T-helper 1 cell (primary cell): Measurements from ENCODE around the gene ANKRD65.
"Not testable (repeated sequence)": the region's sequence is repeated elsewhere in the genome, so short reads cannot be mapped to it uniquely, and the experiment has no call there.

Experiments
- DNase-seq, 5 donors: peaks; one replicate each; pipeline ENCODE4 v3.0.0-alpha.2; 2012 to 2020
- total RNA-seq, 4 donors: gene quantifications; one replicate each; lab custom pipeline; 2026; lab: John Stamatoyannopoulos, UW

Gene ANKRD65
- total RNA-seq, result 0 reads per million in 4 donors

DNA sequence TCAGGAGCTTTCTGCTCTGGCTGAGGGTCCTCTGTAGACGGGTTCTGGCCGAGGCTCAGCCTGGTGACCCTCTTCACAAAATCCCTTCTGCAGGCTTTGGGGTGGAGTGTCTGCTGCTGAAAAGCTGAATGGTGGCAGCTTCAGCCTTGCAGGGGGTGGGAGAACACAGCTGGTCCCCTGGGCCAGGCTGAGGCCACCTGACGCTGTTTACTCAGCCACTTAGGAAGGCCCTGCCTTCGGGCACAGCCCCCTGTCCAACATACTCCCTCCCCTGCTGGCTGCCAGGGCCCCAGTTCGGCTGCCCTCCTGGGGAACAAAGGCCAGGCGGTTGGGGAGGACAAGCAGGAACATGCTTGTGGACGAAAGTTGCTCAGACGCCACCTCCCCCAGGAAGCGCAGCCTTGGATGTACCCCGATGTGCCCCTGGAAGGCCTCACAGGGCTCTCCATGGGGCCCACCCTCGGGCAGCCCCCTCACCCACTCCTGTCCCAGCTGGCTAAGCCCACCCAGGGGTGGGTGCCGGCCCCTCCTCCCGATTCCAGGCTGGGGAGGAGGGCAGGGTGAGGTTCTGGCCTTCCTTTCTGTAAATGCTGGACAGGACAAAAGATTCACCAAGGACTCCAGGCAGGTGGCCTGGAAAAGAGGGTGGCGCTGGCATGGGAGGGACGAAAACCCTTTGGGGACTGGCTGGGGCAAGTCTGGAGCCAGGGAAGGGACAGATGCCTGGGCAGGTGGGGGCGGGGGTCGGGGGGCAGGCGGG is at the start of gene ANKRD65:
Gene ANKRD65 (minus strand): TSS at position 130 of the 760 bp plus-strand sequence. CDS start 271 bp downstream, outside the sequence.
- no peak for DNase-seq

DNA sequence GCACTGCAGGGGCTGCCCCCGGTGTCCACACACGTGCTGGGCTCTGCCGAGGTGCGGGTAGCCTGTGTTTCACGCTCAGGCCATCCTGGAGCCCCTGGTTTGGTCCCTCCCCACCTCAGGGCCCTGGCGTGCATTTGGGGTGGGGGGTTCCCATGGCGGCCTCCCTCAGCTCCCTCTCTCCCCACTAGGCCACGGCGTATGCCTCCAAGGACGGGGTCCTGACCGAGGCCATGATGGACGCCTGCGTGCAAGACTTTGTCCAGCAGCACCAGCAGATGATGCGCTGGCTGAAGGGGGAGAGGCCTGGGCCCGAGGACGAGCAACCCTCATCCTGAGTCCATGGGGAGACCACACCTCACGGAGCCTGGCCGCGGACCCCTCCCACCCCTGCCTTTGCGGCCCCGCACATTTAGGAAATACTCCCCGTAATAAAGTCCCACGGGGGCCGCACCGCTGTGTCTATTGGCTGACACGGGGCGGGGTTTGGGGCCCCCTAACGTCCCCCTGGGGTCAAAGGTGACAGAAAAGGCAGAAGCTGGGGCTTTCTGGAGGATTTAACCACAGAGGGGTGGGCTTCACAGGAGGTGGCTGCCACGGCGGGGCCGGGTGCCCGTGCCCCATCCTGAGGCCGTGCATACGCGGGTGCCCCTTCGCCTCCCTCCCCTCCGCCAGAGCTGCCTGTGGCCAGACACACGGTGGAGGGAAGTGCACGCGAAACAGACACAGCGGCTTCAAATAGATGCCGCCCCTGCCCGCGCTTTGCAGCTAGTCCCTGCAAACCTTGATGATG is 47.3 kb upstream of the ANKRD65 start:
- DNase-seq, result not testable (repeated sequence)

DNA sequence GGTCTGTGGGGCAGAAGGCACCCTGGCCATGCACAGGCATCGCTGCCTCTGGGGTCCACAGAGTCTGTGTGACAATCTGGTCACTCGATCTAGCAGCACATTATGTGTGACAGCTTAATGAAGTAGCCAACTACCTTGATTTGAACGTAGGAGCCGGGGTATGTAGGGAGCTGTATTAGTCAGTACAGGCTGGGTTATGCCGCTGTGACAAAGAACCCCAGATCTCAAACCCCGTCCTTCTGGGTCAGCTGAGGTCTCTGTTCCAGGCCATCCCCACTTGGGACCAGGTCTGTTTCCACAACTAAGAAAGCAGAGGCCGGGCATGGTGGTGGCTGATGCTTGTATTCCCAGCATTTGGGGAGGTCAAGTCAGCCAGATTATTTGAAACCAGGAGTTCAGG is 42.2 kb upstream of the ANKRD65 start:
- no peak for DNase-seq

DNA sequence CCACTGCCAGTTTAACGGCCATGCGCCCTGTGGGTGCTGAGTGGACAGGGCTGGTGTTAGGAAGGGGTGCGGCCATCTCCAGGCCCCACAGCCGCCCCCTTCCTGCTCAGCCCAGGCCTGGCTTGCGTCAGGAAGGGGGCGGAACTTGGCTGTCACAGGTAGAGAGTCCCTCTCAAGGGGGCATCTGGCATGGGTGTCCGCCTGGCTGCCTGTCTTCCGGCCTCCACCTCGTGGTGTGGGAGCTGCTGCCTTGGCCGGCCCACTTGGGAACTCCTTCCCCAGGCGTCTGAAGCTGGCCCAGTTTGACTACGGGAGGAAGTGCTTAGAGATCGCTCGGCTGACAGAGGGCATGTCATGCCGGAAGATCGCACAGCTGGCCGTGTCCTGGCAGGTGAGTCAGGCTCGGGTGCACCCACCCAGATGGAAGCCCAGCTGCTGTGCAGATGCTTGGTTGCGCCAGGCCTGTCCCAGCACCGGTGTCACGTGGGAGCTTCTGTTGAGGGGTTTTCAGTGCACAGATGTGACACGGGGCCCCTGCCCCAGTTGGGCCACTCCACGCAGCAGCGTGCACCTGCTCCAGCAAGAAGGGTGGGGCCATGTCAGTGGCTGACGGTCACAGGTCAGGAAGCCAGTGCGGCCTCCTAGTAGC is 41.4 kb upstream of the ANKRD65 start:
- peak in 1 of 5 donors; percentile 9 for DNase-seq

DNA sequence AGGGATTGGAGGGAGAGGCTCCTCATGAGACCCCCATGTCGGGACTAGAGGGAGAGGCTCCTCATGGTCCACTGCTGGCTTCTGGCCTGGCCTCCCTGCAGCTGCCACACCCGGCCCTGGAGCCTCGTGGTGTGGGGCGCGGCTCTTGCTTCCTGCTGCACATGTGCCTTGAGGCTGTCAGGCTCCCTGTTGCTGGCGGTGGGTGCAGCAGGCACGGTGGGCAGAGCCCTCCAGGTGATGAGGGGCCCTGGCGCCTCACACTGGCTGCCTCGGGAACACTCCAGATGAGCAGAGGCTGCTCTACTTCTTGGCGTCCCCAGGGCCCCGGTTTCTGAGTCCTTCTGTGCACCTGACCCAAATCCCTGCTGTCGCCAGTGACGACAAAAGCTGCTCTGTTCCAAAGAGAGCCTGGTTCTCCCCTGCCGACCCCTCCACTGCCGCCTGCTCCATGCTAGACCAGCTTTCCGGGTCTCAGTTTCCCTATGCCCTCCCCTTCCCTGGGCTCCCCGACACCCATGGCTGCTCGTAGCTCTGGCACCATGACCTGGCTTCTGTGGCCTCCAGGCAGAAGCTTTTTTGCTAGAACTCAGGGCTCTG is 40.7 kb upstream of the ANKRD65 start:
- DNase-seq, result no peak

DNA sequence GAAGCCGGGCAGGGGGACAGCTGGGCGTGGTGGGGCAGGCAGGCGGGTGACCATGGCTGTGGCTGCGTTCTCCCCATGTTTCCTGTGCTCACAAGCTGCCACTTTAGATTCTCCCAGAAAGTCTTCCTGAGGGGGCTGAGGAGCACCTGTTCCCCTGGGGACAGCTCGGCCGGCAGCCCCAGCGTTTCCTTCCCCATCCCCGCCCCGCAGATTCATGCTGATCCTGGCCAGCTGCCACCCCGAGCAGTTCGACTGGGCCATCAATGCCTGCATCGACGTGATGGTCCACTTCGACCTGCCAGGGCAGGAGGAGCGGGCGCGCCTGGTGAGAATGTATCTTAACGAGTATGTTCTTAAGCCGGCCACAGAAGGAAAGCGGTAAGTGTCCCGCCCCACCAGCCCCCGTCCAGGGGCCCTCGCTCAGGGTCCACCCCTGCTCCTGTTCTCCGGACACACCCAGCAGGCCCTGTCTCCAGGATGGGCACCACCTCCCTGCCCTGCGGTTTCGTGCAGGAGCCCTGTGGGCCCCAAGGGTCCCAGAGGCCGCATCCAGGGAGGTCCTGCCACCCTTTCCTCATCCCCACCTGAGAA is 39.6 kb upstream of the ANKRD65 start:
- DNase-seq, result no peak

DNA sequence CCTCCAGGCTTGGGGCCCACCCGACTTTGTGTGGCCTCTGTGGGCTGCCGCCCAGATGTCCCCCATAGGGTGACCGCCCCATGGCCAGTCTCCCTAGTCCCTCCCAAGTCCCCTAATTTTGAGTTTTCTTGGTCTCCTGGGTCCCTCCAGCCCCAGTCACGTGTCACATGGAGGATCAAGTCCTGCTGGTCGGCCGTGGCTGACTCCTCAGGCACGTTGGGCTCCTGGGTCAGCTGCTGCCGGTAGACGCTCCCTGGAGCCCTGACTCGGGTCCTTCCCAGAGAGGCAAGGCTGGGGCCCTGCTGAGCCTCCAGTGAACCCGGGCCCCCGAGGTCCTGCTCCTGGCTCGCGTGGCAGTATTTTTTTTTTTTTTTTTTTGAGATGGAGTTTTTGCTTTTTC is 38.6 kb upstream of the ANKRD65 start:
- DNase-seq, result not testable (repeated sequence)

DNA sequence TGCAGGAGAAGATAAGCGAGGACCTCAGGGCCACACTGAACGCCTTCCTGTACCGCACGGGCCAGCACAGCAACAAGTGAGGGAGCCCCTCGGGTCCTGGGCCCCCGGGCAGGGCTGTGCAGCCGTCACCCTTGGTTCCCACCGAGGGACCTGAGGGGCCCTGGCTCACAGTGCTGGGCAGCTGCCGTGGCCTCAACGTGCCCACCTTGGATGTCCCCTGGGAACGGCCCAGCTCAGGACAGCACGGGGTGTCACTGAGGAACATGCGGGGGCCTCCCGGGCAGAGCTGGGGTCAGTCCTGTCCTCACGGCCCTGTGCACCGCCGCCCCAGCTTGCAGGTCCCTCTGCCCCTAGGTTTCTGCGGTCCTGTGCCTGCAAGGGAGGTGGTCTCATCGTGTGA is 38.1 kb upstream of the ANKRD65 start:
- not testable (repeated sequence) for DNase-seq

DNA sequence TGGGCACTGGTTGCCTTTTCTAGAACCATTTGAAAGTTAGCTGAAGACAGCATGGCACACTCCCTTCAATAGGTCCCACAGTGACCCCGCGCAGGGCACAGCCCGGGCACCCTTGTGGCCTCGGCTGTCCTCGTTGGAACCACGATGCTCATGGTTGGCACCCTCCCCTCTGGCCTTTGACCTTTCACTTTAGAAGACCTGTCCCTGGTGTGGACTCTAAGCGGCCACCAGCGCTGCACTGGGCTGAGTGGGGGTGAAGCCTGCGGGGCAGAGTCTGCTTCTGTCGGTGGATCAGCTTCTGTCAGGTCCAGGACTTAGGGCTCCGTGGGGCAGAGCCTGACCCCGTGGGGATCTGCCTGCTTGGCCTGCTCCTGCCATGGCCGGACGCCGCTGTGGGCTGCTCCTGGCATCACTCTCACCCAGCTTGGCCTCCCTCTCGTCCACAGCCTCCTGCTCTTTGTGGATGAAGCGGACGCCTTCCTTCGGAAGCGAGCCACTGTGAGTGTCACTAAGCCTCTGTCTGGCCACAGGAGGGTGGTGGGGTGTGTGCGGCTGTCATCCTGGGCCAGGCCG is 35.7 kb upstream of the ANKRD65 start:
- not testable (repeated sequence) for DNase-seq

DNA sequence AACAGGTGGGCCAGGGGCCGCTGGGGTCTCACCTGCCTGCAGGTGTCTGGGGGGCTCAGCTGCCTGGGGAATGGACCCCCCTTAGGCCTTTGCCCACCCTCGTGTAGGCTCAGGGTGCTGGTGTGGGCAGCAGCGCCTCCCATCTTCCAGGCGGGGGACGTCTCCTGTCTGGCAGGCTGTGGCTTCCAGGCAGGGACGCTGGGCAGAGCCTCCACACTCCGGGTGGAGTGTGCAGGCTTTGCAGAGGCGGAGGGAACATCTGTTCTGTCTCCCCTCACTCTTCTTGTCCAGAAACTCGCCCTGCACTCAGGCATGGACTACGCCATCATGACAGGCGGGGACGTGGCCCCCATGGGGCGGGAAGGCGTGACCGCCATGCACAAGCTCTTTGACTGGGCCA is 34.9 kb upstream of the ANKRD65 start:
- not testable (repeated sequence) for DNase-seq

DNA sequence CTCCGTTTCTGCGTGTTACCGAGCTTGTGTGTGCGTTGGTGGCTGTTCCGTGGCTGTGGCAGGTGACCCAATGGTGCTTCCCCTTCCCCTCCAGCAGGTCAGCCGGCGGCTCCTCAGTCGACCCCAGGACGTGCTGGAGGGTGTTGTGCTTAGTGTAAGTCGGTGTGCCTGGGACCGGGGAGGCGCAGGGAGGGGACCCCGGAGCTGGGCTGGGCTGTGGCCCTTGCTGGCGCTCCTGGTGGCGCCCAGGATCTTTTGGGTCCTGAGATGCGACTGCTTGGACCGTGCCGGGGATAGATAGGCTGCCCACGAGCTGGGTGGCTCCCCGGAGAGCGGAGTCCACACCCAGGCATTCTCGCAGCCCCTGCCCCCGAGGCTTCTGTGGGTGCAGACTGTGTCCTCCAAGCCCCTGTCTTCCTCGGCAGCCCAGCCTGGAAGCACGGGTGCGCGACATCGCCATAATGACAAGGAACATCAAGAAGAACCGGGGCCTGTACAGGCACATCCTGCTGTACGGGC is 34.3 kb upstream of the ANKRD65 start:
- DNase-seq, result no peak

DNA sequence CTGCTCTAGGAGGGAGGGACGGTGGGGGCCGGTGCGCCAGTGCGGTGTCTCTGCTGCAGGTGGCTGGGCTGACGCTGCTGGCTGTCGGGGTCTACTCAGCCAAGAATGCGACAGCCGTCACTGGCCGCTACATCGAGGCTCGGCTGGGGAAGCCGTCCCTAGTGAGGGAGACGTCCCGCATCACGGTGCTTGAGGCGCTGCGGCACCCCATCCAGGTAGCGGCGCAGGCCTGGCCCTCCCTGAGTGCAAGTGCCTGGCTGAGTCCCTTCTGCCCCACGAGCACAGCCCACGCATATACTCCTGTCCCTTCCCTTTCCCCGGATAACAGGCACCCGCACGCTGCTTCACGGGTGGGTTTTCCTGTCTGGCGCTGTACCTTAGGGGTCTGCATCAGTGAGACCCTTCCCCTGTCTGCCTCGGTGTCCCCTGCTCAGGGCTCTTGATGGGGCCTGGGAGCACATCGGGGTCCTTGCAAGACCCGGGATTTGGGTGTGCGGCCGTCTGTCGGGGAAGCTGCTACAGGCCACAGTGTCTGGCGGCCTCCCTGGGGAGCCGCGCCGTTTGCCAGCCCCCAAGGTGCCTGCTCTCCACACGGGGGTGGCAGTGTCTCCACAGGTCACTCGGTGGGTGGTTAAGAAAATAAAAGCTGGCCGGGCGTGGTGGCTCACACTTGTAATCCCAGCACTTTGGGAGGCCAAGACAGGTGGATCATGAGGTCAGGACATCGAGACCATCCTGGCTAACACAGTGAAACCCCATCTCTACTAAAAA is 33.4 kb upstream of the ANKRD65 start:
- DNase-seq, result not testable (repeated sequence)

DNA sequence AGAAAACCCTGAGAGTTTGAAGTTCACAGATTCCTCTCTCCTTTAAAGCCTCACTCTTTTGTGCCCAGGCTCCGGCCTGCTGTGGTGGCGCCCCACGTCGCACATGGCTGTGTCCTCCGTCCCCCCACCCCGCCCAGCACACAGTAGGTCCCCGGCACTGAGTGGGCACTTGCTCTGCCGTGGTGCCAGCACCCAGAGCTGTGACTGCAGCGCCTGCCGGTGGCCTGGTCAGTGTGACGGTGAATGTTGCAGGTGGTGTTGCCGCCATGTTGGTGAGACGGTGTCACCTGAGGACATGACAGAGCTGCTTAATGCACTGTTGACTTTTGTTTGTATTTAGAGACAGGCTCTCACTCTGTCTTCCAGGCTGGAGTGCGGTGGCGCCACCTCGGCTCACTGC is 31.8 kb upstream of the ANKRD65 start:
- no peak for DNase-seq

DNA sequence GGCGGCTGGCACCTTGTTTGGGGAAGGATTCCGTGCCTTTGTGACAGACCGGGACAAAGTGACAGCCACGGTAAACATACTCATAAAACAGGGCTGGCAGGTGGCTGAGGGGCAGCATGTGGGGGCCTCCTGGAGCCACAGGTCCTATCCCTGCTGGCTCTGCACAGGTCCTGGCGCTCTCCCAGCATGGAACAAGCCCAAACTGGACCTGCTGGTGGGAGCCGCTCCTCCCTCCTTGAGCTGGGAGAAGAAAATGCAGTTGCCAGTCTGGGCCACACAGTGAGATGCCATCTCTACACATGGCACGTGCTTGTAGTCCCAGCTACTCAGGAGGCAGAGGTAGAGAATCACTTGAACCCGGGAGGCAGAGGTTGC is 31.3 kb upstream of the ANKRD65 start:
- not testable (repeated sequence) for DNase-seq

DNA sequence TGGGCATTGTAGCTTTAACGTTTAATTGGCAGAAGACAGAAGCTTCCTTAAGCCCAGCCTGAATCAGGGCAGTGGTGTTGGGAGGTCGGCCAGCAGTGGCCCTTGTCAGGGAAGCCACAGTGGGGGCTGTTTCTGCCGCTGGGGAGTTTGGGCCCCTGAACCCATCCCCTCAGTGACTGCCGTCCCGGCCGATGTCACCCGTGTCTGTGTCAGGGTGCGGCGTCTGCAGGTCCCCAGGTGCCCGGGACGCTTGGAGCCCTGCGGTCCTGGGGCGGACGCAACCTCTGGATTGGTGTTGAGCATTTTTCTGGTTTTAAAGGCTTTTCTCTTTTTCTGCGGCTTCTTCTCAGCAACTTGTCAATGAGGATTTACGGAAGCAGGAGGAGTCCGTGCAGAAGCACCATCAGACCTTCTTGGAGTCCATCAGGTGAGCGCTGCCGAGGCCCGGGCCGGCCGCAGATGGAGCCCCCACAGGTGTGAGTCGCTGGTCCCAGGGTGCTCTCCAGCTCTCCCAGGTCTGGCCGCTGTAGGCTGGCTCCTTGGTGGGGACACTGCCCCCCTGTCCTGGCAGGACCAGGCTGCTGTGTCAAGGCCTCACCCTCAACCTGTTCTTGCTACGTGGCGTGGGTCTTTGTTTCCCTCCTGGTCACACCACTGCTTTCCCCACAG is 30.8 kb upstream of the ANKRD65 start:
- DNase-seq, result no peak

DNA sequence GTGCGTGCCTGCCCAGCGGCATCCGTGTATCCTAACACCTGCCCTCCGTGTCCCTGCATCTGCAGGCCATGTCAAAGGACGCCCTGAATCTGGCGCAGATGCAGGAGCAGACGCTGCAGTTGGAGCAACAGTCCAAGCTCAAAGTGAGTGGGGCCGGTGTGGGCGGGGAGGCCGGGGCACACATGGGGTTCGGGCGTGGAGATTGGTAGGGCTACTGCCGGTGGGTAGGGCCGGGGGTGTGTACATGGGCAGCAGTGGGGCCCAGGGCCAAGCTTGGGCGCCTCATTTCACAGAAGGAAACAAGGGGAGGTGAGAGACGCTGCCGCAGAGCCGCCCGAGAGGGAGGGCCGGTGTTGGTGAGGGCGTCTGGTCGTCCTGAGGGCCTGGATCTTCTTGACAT is 29.5 kb upstream of the ANKRD65 start:
- DNase-seq, result not testable (repeated sequence)

DNA sequence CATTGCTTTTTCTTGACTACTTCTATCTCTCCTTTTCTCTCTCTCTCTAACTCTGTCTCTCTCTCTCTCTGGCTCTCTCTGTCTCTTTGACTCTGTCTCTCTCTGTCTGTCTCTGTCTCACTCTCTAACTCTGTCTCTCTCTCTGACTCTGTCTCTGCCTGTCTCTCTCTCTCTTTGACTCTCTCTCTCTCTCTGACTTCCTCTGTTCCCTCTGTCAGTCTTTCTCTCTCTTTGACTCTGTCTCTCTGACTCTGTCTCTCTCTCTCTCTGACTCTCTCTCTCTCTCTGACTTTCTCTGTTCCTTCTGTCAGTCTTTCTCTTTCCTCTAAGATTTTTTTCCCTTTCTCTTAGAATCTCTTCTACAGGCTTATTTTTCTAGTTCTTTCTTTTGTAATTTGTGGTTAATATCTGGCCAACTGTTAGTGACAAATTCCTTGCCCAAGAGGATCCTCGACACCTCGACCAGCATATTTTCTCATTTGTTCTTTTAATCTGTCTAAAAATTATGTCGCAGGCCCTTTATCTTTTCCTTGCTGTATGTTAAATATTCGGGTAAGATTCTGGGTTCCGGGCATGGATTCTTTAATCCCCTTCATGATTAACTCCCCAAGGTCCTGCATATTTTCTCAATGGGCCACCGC is 28.1 kb upstream of the ANKRD65 start, which contains the start of gene ATAD3C:
Gene ATAD3C (plus strand): TSS at position 591 of the 641 bp plus-strand sequence. CDS start 995 bp downstream, outside the sequence.
- no peak for DNase-seq

DNA sequence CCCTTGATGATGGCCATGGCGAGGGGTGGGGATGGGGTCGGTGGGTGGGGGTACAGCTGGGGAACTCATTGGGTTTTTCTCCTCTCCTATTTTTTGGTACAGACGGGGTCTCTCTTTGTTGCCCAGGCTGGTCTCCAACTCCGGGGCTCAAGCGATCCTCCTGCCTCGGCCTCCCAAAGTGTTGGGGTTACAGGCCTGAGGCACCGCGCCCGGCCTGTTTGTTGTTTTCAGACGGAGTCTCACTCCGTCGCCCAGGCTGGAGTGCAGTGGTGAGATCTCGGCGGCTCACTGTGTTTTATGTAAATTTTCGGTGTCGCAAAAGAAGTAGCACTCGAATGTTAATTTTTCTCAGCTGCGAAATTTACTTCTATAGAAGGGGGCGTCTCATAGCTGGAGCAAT is 25.6 kb upstream of the ANKRD65 start:
- DNase-seq, result not testable (repeated sequence)

DNA sequence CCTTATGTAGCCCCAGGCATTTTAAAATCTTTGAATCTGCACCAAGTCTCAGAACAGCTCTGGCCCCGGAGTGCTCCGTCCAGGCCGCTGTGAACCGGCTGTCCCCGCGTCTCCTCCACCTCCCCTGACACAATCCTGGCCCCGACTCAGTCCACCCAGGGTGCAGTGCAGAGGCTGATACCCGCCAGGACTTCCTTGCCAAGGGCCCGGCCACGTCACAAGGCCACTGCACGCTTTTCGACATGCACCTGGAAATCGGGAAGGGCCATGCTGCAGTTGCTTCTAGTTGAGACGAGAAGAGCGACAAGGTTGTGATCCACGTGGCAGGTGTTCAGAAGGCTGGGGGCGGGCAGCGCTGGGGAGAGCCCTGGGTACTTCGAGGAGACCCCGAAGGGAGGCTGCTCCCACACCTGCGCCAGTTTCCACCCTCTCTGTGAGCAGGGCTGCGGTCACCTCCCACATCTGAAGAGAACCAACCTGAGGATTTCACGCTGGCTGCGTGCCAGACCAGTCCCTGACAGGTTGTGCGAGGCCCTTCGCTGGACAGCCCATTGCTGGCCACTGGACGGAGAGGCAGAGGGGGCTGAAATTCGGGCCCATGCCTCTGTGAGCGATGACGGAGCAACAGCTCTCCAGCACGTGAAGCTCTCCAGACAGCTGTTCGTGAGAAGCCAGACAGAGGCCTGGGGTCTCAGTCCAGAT is 21.1 kb upstream of the ANKRD65 start:
- DNase-seq, result no peak
